Thyroid gland (tissue), 4 donors: ENCODE data around the gene SEC22A. TPM values are rescaled to one million over a fixed set of nuclear protein-coding genes. Genes with fewer than 3 reads are reported as not detected.

Experiments
- DNase-seq, 2 donors: peaks; one replicate each; pipeline ENCODE4 v3.0.0-alpha.2; 2019
- H3K27ac ChIP-seq, 3 donors: fragments of 200-600 bp; sonication (generic); 1 replicate in 2 of 3; 2 replicates in 1 of 3; pipeline ENCODE4 v1.5.1; 2016 to 2019; ENCODE audit warnings: mild to moderate bottlenecking in 1 of 3, moderate library complexity in 1 of 3
- H3K27me3 ChIP-seq: fragments of 200-600 bp; sonication (generic); one replicate; pipeline ENCODE4 v1.5.1; 2019
- H3K36me3 ChIP-seq, 2 donors: fragments of 200-600 bp; sonication (generic); one replicate each; pipeline ENCODE4 v1.5.1; 2016 to 2019
- H3K4me1 ChIP-seq, 2 donors: fragments of 200-600 bp; sonication (generic); one replicate each; pipeline ENCODE4 v1.5.1; 2017 to 2019
- H3K4me3 ChIP-seq, 3 donors: fragments of 200-600 bp; sonication (generic); replicated peaks in 1 of 3; 1 replicate in 2 of 3; 2 replicates in 1 of 3; pipeline ENCODE4 v1.5.1; 2016; ENCODE audit warnings: mild to moderate bottlenecking in 1 of 3
- H3K9me3 ChIP-seq: fragments of 200-600 bp; sonication (generic); one replicate; pipeline ENCODE4 v1.5.1; 2017
- CTCF ChIP-seq, 6 experiments: fragments of 200-600 bp in 3 of 6; fragments of 450-650 bp in 3 of 6; sonication (generic) in 3 of 6; IDR thresholded peaks; one replicate each; pipeline ENCODE4 v1.5.1; 2016 to 2019; ENCODE audit warnings: antibody characterized with exemption in 6 of 6, mild to moderate bottlenecking in 2 of 6, inconsistent platforms in 1 of 6, moderate library complexity in 1 of 6
- POLR2A ChIP-seq, 2 donors: fragments of 450-650 bp; IDR thresholded peaks; one replicate each; pipeline ENCODE4 v1.6.1; 2017; ENCODE audit warnings: antibody characterized with exemption in 2 of 2, mild to moderate bottlenecking in 2 of 2, moderate library complexity in 1 of 2
- WGBS, 2 donors: methylation state at CpG; one replicate each; pipeline ENCODE4 v1.1.5; 2017; 5-methylcytosine and 5-hydroxymethylcytosine counted together
- intact Hi-C: fragments of 100-400 bp; cut with DNase I; formaldehyde crosslinking; loops from one replicate; pipeline ENCODE4 v1.15.1; 2023
- microRNA-seq: library from miRNA; unstranded; fragments of <30 nt; microRNA quantifications from one replicate; pipeline ENCODE4, GENCODE V29; 2016
- total RNA-seq, 4 donors: library from RNA; depleted of rRNA; stranded (reverse); fragments of >200 nt; gene quantifications; one replicate each; pipeline ENCODE4 v1.2.3, GENCODE V29; 2016

The SEC22A gene
- total RNA-seq, 4 donors from 2014 or later, result 22.4 to 45.2 (median 33.6) TPM

DNA sequence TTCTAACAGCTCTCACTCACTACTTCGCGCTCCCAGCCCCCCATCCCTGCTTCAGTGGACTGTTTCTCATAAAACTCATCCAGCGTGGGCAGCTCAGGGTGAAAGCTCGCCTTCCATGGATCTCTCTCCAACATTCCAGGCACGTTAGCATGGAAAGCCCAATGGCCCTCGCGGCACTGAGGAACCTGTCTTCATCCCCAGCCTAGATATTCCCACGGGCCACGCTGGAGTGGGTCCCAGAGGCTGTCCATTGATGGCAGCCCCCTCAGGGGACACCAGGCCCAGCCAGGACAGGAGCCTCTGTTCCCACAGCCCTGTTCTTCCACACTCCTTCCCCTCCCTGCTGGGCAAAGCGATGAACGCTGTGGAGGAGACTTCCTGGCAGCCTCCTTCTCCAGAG lies 121.1 kb downstream of the SEC22A start:
- WGBS, 2 donors, result 80 to 83% methylated on average over 11 of the region's 11 CpGs
- Histone ChIP-seq H3K27me3 (no peaks in the 10 kb centered on the region), H3K27ac (no peak overlapping the region), H3K4me1 (no peaks in the 10 kb centered on the region), H3K36me3 (no peaks in the 10 kb centered on the region), H3K9me3 (no peaks in the 10 kb centered on the region), H3K4me3 (no peak overlapping the region)
- intact Hi-C loops, result no loop called here
- TF ChIP-seq CTCF (IDR thresholded peaks at IDR 0.05), result no peak
- TF ChIP-seq POLR2A (IDR thresholded peaks at IDR 0.05), result no peak
- DNase-seq, result no peak

Small RNAs within 50 kb of the gene (microRNA-seq; reads per million reads assigned to microRNA genes)
- not detected for gene MIR7110

Other genes starting within 250 kb of the SEC22A start
- gene SEMA5B, start 174.2 kb upstream of the SEC22A start, total RNA-seq, result 1 to 10 TPM in 1 of 4 donors, under 1 TPM in 3; 0.56 to 5.3 (median 0.63) TPM
- 10 to 100 TPM; 34.0 to 52.4 (median 44.6) TPM for gene PDIA5, start 134.9 kb upstream of the SEC22A start, total RNA-seq
- gene ADCY5, start 247.1 kb downstream of the SEC22A start, total RNA-seq, result 1 to 10 TPM in 3 of 4 donors, under 1 TPM in 1; 0.78 to 2.7 (median 1.8) TPM